ENCODE data around the gene MLIP. TPM values are rescaled to one million over a fixed set of nuclear protein-coding genes. Genes with fewer than 3 reads are reported as not detected.

Gene MLIP
- total RNA-seq, 1 experiment from 2014 or later = not detected

GRCh38 chr6:54183616-54184015 lies 72.4 kb downstream of the MLIP start:
- intact Hi-C loops (cut with micrococcal nuclease; ENCODE audit: unreplicated experiment) (no loop called here), in situ Hi-C loops (cut with HindIII; ENCODE audit: low pct_unique_long_range_greater_than_20kb, low sequenced_read_pairs) (no loop called here)
- H3K27ac ChIP-seq (ENCODE audit: low read length) = no peak overlapping the region
- H3K9me3 ChIP-seq (ENCODE audit: control insufficient read depth, insufficient read depth, low read depth, low read length) = no peaks in the 10 kb centered on the region
- no peaks in the 10 kb centered on the region for H3K27me3 ChIP-seq (ENCODE audit: control insufficient read depth, insufficient read depth, low read length)
- DNase-seq (ENCODE audit: low read depth, low spot score) (no peak), ATAC-seq (no peak)
- ChIA-PET CTCF (no interaction called here), POLR2A (no interaction called here)
- no peaks in the 10 kb centered on the region for H3K4me1 ChIP-seq (ENCODE audit: control insufficient read depth, insufficient read depth, low read length)
- TF ChIP-seq, protein P1, sequence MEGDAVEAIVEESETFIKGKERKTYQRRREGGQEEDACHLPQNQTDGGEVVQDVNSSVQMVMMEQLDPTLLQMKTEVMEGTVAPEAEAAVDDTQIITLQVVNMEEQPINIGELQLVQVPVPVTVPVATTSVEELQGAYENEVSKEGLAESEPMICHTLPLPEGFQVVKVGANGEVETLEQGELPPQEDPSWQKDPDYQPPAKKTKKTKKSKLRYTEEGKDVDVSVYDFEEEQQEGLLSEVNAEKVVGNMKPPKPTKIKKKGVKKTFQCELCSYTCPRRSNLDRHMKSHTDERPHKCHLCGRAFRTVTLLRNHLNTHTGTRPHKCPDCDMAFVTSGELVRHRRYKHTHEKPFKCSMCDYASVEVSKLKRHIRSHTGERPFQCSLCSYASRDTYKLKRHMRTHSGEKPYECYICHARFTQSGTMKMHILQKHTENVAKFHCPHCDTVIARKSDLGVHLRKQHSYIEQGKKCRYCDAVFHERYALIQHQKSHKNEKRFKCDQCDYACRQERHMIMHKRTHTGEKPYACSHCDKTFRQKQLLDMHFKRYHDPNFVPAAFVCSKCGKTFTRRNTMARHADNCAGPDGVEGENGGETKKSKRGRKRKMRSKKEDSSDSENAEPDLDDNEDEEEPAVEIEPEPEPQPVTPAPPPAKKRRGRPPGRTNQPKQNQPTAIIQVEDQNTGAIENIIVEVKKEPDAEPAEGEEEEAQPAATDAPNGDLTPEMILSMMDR (IDR thresholded peaks at IDR 0.05) = no peak
- TF ChIP-seq TCF7L2 (IDR thresholded peaks at IDR 0.05; ENCODE audit: low read depth, low read length) = no peak
- no peak for TF ChIP-seq SIN3A (IDR thresholded peaks at IDR 0.05; ENCODE audit: borderline replicate concordance, insufficient read depth, low read depth, low read length)
- TF ChIP-seq, protein P2, sequence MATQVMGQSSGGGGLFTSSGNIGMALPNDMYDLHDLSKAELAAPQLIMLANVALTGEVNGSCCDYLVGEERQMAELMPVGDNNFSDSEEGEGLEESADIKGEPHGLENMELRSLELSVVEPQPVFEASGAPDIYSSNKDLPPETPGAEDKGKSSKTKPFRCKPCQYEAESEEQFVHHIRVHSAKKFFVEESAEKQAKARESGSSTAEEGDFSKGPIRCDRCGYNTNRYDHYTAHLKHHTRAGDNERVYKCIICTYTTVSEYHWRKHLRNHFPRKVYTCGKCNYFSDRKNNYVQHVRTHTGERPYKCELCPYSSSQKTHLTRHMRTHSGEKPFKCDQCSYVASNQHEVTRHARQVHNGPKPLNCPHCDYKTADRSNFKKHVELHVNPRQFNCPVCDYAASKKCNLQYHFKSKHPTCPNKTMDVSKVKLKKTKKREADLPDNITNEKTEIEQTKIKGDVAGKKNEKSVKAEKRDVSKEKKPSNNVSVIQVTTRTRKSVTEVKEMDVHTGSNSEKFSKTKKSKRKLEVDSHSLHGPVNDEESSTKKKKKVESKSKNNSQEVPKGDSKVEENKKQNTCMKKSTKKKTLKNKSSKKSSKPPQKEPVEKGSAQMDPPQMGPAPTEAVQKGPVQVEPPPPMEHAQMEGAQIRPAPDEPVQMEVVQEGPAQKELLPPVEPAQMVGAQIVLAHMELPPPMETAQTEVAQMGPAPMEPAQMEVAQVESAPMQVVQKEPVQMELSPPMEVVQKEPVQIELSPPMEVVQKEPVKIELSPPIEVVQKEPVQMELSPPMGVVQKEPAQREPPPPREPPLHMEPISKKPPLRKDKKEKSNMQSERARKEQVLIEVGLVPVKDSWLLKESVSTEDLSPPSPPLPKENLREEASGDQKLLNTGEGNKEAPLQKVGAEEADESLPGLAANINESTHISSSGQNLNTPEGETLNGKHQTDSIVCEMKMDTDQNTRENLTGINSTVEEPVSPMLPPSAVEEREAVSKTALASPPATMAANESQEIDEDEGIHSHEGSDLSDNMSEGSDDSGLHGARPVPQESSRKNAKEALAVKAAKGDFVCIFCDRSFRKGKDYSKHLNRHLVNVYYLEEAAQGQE (IDR thresholded peaks at IDR 0.05; ENCODE audit: insufficient read depth in 1 of 2, low read depth in 2 of 2, low read length in 1 of 2) = no peak
- TF ChIP-seq POLR2AphosphoS5 (IDR thresholded peaks at IDR 0.05; ENCODE audit: low read depth, low read length) = no peak
- no TSS peak for BruUV-seq (replicated peaks)
- no peaks in the 10 kb centered on the region for H3K36me3 ChIP-seq (ENCODE audit: control insufficient read depth, insufficient read depth, low read length)
- no peak overlapping the region for H3K4me3 ChIP-seq (ENCODE audit: low read depth in 2 of 2, low read length in 2 of 2)

- CTCF ChIA-PET = no interaction called here
- Histone ChIP-seq H3K9me3 (ENCODE audit: control insufficient read depth, insufficient read depth, low read depth, low read length) (no peaks in the 10 kb centered on the region), H3K27me3 (ENCODE audit: control insufficient read depth, insufficient read depth, low read length) (no peaks in the 10 kb centered on the region), H3K4me3 (ENCODE audit: low read depth in 2 of 2, low read length in 2 of 2) (no peak overlapping the region), H3K36me3 (ENCODE audit: control insufficient read depth, insufficient read depth, low read length) (no peaks in the 10 kb centered on the region), H3K4me1 (ENCODE audit: control insufficient read depth, insufficient read depth, low read length) (no peaks in the 10 kb centered on the region), H3K27ac (ENCODE audit: low read length) (no peak overlapping the region)
- intact Hi-C loops (cut with micrococcal nuclease; ENCODE audit: unreplicated experiment) = no loop called here
- in situ Hi-C loops (cut with HindIII; ENCODE audit: low pct_unique_long_range_greater_than_20kb, low sequenced_read_pairs) = no loop called here
- BruUV-seq (replicated peaks) = no TSS peak
- no peak for ATAC-seq
- TF ChIP-seq, protein P2 (IDR thresholded peaks at IDR 0.05; ENCODE audit: insufficient read depth in 1 of 2, low read depth in 2 of 2, low read length in 1 of 2) = no peak
- TF ChIP-seq POLR2AphosphoS5 (IDR thresholded peaks at IDR 0.05; ENCODE audit: low read depth, low read length) (no peak), SIN3A (IDR thresholded peaks at IDR 0.05; ENCODE audit: borderline replicate concordance, insufficient read depth, low read depth, low read length) (no peak), TCF7L2 (IDR thresholded peaks at IDR 0.05; ENCODE audit: low read depth, low read length) (no peak)
- TF ChIP-seq, protein P1 (IDR thresholded peaks at IDR 0.05) = no peak
- no peak for DNase-seq (ENCODE audit: low read depth, low spot score)
- POLR2A ChIA-PET = no interaction called here
These were observed 74.6 kb downstream of the MLIP start for GRCh38 chr6:54185885-54186284.
